Fibroblast of skin of left quadriceps (primary cell): ENCODE measurements around the gene DRAXIN.

Experiments used
- DNase-seq, 2 experiments: peaks; one replicate each; pipeline ENCODE4 v3.0.0-alpha.2; 2013; ENCODE audit warnings: low read depth in 2 of 2

The DRAXIN gene

GRCh38 chr1:11764115-11764514, 72.6 kb downstream of the DRAXIN start:
- no peak for DNase-seq

DNA sequence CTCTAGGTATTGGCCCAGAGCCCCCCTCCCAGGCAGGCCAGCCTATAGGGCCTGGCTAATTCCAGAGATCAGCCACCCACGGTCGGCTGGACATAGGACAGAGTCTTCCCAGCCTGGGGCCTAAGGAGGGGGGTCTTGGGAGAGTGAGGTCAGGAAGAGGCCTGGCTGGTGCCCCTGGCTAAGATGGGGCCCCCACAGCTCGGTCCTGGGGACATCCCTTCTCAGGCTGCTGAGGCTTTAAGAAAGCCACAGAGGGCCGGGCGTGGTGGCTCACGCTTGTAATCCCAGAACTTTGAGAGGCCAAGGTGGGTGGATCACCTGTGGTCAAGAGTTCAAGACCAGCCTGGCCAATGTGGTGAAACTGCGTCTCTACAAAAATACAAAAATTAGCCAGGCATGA, 73.0 kb downstream of the DRAXIN start:
- DNase-seq = no peak

- DNase-seq = no peak
Measured at GRCh38 chr1:11765661-11766428, 74.3 kb downstream of the DRAXIN start.

- DNase-seq = no peak
Measured at GRCh38 chr1:11766429-11766776, 74.9 kb downstream of the DRAXIN start.

GRCh38 chr1:11767922-11768704, 76.6 kb downstream of the DRAXIN start:
- DNase-seq = no peak

GRCh38 chr1:11768821-11769220, 77.3 kb downstream of the DRAXIN start:
- no peak for DNase-seq

DNA sequence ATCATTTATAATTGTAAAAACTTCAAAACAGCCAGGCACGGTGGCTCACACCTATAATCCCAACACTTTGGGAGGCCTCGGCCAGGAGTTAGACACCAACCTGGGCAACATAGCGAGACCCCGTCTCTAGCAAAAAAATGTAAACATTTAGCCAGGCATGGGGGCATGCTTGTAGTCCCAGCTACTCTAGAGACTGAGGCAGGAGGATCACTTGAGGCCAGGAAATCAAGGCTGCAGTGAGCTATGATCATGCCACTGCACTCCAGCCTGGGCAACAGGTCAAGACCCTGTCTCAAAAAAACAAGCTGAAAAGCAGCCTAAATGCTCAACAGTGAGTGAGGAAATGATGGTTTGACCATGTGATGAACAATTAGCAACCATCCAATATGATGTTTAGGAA, 77.8 kb downstream of the DRAXIN start:
- no peak for DNase-seq

DNA sequence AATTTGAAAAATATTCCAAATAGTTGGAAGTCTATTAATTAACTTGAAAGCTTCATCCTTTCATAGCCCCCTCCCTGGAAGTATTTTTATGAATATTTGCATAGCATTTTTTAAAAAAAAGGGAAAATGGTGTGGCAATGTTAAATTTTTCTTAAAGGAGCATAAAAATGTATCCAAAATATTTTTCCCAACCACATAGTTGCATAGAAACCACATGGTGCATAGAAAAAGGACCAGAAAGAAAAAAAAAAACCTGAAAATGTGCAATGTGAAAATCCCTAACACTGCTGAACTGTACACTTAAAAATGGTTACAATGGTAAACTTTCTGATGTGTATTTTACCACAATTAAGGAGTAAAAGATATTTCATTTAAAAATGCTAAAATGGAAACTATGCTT, 78.5 kb downstream of the DRAXIN start:
- DNase-seq = no peak

DNA sequence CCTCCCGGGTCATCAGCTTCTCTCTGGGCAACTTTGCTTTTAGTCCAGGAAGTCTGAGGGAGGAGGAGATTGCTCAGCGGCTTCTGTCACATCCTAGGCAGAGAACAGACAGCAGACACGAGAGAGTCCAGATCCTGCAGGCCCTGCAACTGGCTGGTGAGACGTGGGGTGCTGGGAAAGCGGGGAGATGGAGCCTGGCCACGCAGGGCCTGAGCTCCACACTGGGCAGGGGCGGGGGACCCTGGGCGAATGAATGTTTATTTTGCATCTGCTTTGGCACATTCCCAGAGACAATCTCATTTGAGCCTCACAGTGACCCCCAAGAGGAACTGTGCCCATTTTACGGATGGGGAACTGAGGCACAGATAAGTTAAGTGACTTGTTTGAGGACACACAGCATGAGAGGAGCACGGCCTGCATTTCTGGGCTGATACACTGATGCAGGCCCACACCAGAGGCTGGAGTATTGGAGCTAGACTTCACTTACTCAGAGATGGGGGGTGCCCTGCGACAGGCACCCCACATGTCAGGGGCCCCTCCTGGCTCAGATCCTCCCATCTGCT, 80.1 kb downstream of the DRAXIN start:
- no peak for DNase-seq

- DNase-seq = no peak
Measured at GRCh38 chr1:11772458-11772857, 80.9 kb downstream of the DRAXIN start.

GRCh38 chr1:11774753-11775152, 83.2 kb downstream of the DRAXIN start:
- no peak for DNase-seq
